Activated naive CD4-positive, alpha-beta T cell treated with anti-CD3 and anti-CD28 coated beads, Interleukin-2, amount 50 U/mL, for 72 hours (primary cell): Measurements from ENCODE around the gene NCR3LG1. TPM values are rescaled to one million over a fixed set of nuclear protein-coding genes. Genes with fewer than 3 reads are reported as not detected.
"Not testable (repeated sequence)": the region's sequence is repeated elsewhere in the genome, so short reads cannot be mapped to it uniquely, and the experiment has no call there.

Experiments
- ATAC-seq, 2 donors: fragments of 150-1000 bp; cut with Tn5 transposase; 2 replicates each; pipeline ENCODE4 v1.10.0; 2021; ENCODE audit warnings: mild to moderate bottlenecking in 2 of 2, moderate library complexity in 2 of 2
- DNase-seq, 2 donors: peaks; one replicate each; pipeline ENCODE4 v3.0.0; 2021 to 2022; ENCODE audit warnings: low spot score in 2 of 2
- H3K27ac Mint-ChIP-seq, 2 donors: one replicate each; pipeline ENCODE4 v1.8.0; 2022; ENCODE audit warnings: mild to moderate bottlenecking in 2 of 2, mixed read lengths in 2 of 2
- H3K36me3 Mint-ChIP-seq, 2 donors: one replicate each; pipeline ENCODE4 v1.8.0; 2022; ENCODE audit warnings: mixed read lengths in 2 of 2
- H3K9me3 Mint-ChIP-seq, 2 donors: one replicate each; pipeline ENCODE4 v1.8.0; 2022; ENCODE audit warnings: mixed read lengths in 2 of 2
- total RNA-seq, 2 donors: library from RNA; stranded (reverse); gene quantifications; one replicate each; pipeline ENCODE4 v1.2.3, GENCODE V29; 2022

NCR3LG1 gene
- total RNA-seq, 2 donors from 2014 or later = 0.54 to 2.7 TPM

- Mint-ChIP-seq H3K36me3 (no peaks in the 10 kb centered on the region), H3K27ac (no peak overlapping the region), H3K9me3 (no peaks in the 10 kb centered on the region)
- no peak for DNase-seq
- ATAC-seq = no peak
Measured at GRCh38 chr11:17412488-17413180, 61.0 kb downstream of the NCR3LG1 start.

- no peaks in the 10 kb centered on the region for H3K36me3 Mint-ChIP-seq
- no peak overlapping the region for H3K27ac Mint-ChIP-seq
- H3K9me3 Mint-ChIP-seq = no peaks in the 10 kb centered on the region
- DNase-seq (no peak), ATAC-seq (no peak)
Measured at GRCh38 chr11:17413414-17414316, 62.1 kb downstream of the NCR3LG1 start.

DNA sequence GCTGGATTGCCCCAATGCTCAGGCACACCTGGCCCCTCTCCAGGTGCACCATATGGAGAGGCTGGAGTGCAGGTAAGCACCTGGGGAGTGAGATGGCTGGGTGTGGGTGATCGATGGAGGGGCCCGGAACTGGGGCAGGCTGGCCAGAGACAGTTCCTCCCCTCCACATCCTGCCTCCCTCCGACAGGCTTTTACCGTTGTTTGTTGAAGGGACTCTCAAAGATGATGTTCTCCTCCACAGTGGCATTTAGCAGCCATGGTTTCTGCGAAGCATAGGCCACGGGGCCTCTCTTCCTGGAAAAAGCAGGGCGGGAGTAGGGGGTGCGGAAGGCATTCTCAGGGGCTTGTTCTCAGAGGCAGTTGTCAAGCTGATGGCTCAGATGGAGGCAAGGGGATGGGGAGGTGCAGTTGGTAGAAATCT is 62.7 kb downstream of the NCR3LG1 start:
- ATAC-seq = no peak
- Mint-ChIP-seq H3K36me3 (no peaks in the 10 kb centered on the region), H3K9me3 (no peaks in the 10 kb centered on the region), H3K27ac (no peak overlapping the region)
- no peak for DNase-seq

DNA sequence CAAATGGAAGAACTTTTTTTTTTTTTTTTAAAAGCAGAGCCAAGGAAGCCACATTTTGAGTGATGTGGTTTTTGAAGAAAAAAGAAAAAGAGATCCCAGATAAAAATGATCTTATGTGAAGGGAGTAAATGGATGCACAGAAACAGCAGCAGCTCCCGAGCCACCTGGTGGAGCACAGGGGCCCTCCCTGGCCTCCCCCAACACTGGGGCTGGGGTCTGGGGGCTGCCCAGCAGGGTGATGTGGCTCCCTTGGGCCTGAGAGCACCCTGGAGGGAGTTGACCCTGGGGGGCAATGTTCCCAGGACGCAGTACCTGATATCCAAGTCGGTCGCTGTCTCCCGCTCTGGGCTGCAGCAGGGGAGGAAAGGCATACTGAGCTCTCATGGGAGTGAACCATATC is 63.4 kb downstream of the NCR3LG1 start:
- H3K27ac Mint-ChIP-seq = no peak overlapping the region
- no peak for DNase-seq
- no peaks in the 10 kb centered on the region for H3K36me3 Mint-ChIP-seq
- no peak for ATAC-seq
- no peaks in the 10 kb centered on the region for H3K9me3 Mint-ChIP-seq

GRCh38 chr11:17415523-17416104 is 64.0 kb downstream of the NCR3LG1 start:
- H3K36me3 Mint-ChIP-seq = no peaks in the 10 kb centered on the region
- DNase-seq (no peak), ATAC-seq (no peak)
- H3K27ac Mint-ChIP-seq = no peak overlapping the region
- no peaks in the 10 kb centered on the region for H3K9me3 Mint-ChIP-seq

DNA sequence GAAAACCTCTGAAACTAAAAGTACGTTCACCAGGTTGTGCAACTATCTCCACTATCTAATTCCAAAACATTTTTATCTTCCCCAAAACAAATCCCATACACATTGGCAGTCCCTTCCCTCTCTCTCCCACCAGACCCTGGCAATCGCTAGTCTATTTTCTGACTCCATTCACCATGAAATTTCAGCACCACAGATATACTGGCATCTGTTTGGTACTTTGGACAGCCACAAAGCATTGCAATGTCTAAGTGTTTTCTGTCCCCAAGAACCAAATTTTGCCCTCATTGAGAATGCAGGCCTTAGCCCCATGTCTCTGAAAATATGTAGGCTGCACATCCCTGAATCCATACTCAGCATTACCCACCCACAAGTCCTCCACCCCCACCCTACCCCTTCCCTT is 64.9 kb downstream of the NCR3LG1 start:
- DNase-seq (no peak), ATAC-seq (no peak)
- Mint-ChIP-seq H3K27ac (no peak overlapping the region), H3K9me3 (no peaks in the 10 kb centered on the region), H3K36me3 (no peaks in the 10 kb centered on the region)

- Mint-ChIP-seq H3K27ac (no peak overlapping the region), H3K36me3 (no peaks in the 10 kb centered on the region), H3K9me3 (no peaks in the 10 kb centered on the region)
- DNase-seq (no peak), ATAC-seq (no peak)
Measured at GRCh38 chr11:17418444-17419081, 67.0 kb downstream of the NCR3LG1 start.

DNA sequence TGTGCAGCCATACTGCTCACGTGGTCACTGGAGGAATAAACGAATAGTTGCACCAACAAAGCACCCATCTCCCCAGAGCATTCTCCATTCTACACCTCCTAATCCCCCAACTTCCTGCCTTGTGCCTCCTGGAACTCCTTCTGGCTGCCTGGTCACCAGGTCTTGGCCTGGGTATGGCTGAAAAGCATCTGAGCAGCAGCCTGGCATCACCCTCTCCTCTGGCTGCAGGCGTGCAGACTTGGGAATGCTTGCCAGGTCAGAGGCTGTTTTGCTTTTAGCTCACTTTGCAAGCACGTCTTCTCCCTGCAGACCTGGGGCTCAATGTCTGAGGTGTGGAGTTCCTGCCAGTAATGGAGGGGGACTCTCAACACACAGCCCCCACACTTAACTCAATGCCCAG is 70.2 kb downstream of the NCR3LG1 start:
- no peak overlapping the region for H3K27ac Mint-ChIP-seq
- DNase-seq (no peak), ATAC-seq (no peak)
- no peaks in the 10 kb centered on the region for H3K9me3 Mint-ChIP-seq
- H3K36me3 Mint-ChIP-seq = no peaks in the 10 kb centered on the region

DNA sequence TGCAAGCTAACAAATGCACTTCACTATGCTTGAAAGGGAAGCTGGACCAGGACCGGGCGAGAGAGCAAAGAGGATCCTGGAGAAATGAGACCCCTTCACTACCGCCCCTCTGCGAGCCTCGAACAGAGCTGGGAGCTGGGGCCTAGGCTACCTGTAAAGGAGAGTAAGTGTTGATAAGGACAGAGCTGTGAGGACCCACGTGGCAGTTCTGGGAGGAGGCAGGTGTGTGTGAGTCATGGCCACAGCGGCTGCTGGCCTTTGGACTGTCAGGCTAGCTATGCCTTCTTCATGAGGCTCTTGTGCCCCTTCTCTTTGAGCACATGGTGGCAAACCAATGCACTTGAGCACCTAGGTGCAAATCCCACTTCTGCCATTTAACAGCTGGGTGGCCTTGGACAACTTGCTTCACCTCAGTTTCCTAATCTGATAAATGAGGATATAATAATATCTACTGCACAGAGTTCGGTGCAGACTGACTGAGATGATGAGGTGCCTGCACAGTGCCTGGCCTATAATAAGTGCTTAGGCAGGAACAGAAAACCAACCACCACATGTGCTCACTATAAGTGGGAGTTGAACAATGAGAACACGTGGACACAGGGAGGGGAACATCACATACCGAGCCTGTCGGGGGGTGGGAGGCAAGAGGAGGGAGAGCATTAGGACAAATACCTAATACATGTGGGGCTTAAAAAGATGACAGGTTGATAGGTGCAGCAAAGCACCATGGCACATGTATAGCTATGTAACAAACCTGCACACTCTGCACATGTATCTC is 72.1 kb downstream of the NCR3LG1 start:
- H3K36me3 Mint-ChIP-seq = no peaks in the 10 kb centered on the region
- H3K27ac Mint-ChIP-seq = no peak overlapping the region
- DNase-seq = no peak
- ATAC-seq = no peak
- no peaks in the 10 kb centered on the region for H3K9me3 Mint-ChIP-seq

- ATAC-seq, H3K9me3 Mint-ChIP-seq, DNase-seq, H3K27ac Mint-ChIP-seq, H3K36me3 Mint-ChIP-seq: not testable (repeated sequence)
Measured at GRCh38 chr11:17426233-17426632, 74.6 kb downstream of the NCR3LG1 start.

Other genes with a start within 250 kb of the NCR3LG1 start
- gene PIK3C2A, start 143.8 kb upstream of the NCR3LG1 start, total RNA-seq = 10 to 100 TPM; 24.0 to 29.2 TPM
- gene NUCB2, start 75.1 kb upstream of the NCR3LG1 start, total RNA-seq = 100 to 1,000 TPM in 1 of 2 donors, 10 to 100 TPM in 1; 49.4 to 122 TPM
- under 1 TPM in 1 of 2 donors, not detected in 1; 0.43 TPM for gene KCNJ11, start 36.9 kb downstream of the NCR3LG1 start, total RNA-seq
- gene ABCC8, start 125.0 kb downstream of the NCR3LG1 start, total RNA-seq = not detected
- gene USH1C, start 192.6 kb downstream of the NCR3LG1 start, total RNA-seq = not detected
- not detected for gene OTOG, start 195.5 kb downstream of the NCR3LG1 start, total RNA-seq